HG03108 (cell line): ENCODE data around the gene ANKS1B.
"Not testable (repeated sequence)": the region's sequence is repeated elsewhere in the genome, so short reads cannot be mapped to it uniquely, and the experiment has no call there.

Source experiments
- ATAC-seq: cut with Tn5 transposase; IDR thresholded peaks from one replicate; pipeline ENCODE4 v1.9.1; 2021; ENCODE audit warnings: moderate library complexity; ENCODE audit not compliant: unreplicated experiment

ANKS1B gene

DNA sequence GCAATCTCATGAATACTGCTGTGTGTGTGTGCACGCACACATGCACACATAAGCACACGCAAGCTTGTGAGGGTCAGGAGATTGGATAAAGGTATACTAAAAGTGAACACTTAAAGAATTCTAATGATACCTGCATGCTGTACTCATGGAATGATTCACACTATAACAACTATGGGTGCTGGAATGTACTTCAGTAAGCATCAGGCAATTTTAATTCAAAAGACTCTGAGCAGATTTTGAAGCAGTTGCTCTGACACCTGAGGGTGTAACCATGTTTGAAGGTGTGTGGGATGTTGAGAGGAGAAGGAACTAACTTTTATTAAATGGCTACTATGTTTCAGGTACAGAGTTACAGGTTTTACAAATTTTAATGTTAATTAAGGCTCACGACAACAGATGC lies 275.6 kb downstream of the ANKS1B start:
- no peak for ATAC-seq

DNA sequence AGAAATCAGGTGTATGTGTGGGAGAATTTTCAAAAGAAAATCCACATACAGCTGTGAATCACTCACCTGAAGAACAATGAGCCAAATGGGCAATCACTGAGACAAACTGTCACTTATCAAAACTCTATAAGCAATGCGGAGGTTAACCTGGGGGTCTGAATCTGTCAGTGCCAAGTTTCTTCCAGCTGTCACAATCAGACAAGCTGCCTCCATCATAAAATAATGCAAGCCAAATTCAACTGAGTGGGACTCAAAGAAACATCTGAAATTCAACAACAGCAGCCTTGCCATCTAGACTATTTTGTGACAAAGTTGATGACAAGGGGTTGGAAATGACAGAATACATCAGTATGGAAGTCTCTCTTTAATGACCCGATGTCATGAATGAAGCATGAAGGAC lies 276.9 kb downstream of the ANKS1B start:
- ATAC-seq, result no peak

DNA sequence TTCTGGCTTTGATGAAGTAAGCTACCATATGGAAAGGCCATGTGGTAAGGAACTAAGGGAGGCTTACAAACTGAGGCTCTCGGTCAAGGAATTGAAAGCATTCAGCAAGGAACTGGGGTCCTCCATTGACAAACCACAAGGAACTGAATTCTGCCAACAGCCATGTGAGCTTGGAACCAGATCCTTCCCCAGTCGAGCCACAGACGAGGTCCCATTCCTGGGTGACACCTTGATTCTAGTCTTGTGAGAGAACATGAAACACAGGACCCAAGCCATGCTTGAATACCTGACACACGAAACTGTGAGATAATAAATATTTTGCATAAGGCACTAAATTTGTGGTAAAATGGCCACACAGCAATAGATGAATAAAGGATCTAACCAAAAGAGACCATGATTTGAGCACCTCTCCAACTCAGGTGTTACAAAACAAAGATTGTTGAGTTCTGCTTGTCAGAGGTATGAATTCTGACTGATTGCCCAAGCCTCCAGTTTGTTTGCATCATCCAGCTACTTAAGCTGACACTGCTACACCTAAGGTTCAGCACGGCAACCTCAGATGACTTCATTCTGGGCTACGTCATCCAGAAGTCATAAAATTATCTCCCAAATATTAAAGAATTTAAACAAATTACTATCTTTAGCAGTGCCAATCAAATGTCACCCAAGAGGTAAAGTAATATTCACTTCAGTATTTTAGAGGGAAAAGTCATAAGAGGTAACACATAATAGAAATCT lies 277.8 kb downstream of the ANKS1B start:
- ATAC-seq, result no peak

DNA sequence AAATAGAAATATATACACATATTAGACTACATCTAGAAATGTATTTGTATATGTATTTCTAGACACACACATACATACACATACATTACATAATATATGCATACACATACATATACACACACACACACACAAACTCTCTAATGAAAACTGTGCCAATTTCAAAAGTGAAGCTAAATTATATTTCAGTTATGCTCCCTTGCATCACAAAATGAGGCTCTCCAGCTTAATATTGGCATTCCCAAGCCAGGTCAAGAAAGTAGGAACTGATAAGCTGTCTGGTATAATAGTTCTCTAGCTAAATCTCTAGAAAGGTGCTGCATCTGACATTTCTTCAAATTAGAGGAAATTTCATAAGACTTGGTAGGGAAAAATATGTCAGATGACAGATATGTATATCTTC lies 280.3 kb downstream of the ANKS1B start:
- ATAC-seq, result no peak

DNA sequence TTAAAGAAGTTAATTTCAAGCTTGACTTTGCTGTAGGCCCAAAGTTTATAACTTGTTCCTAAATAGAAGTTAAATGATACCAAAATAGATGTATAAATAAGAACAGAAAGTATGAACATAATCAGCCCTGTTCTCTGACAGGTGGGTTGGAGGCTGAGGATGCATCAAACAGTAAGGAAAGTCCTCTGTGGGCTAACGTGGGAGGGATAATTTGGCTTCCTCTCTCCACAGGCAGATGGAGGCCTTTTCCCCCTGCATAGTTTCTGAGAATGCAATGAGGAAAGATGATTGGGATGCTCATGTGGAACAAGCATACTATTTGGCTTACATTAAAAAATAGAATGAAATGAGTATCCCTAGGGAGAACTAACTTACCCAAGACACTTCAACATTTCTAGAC lies 280.7 kb downstream of the ANKS1B start:
- ATAC-seq, result no peak

DNA sequence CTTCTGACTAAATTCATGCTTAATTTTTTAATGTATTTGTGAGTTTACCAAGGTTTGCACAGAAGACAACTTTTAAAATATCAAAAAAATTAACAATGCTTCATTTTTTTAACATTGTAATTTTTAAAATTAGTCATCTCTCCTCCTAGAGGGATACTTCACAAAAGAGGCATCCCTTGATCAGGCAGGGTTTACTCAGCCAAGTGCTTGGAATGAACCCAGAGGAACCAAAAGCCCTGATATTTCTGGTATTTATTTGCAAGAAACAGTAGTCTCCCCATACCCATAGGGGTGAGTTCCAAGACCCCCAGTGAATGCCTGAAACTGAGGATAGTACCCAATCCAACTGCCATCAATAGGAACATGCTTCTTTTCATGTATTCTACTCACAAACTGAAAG lies 284.7 kb downstream of the ANKS1B start:
- ATAC-seq, result no peak

DNA sequence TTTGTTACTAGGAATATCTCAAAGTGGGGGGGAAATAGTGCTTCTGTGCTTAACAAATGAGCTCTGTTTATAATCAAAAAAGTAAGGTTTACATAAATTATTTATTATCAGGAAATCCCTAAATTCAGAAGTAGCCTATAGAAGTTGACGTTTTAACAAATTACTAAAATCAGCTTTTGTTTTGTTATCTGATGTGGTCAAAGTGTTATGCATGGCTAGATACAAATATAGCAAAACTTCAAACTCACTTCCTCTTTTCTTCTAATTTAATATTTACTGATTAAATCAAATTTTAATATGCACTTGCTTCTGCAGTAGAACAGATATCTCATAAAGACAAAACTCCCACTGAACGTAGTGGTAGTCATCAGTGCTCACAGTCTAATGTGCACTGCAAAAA lies 289.7 kb downstream of the ANKS1B start:
- ATAC-seq, result no peak

DNA sequence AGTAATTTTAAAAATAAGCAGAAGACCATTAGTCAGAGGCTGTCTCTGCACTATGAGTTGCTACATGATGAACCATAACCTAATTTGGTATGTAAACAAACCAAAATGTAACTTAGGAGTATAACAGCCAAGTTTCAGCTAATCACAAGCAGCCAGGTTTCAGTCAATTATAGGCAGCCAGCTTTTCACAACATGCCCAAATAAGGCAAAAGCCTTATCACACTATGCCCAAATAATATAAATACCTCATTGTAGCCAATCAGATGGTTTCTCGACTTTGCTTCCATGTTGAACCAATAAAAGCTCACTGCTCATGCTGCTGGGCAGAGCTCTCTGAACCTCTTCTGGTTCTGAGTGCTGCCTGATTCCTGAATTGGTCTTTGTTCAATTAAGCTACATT lies 298.6 kb downstream of the ANKS1B start:
- no peak for ATAC-seq

DNA sequence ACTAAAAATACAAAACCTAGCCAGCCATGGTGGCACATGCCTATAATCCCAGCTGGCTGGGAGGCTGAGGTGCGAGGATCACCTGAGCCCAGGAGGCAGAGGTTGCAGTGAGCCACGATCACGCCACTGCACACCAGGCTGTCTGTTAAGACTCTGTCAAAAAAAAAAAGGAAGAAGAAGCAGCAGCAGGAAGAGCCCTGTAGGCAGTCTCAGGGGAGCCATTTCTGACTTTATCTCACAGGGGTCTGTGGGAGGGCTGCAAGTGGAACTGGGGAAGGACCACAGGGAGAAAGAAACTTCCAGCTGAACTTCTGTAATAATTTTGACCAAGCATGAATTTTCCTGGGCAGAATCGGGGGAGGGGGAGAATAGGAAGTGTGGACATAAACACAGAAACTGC lies 304.5 kb downstream of the ANKS1B start:
- ATAC-seq, result no peak

DNA sequence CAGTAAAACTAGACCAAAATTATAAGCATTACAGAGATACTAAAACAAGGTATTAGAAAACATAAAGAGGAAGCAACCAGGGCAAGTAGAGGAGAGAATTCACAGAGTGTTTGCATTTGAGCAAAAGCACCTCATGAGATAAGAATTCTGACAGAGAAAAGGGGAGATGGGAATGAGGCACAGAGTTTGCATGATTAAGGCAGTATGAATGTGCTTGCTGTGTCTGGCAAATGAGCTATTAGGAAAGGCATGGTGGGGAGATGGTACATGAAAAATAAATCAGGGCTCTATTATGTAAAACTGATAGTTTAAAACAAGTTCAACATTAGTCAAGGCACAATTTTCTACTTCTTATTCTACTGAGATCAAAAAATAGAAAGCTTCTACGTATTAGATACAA lies 314.1 kb downstream of the ANKS1B start:
- ATAC-seq, result no peak

DNA sequence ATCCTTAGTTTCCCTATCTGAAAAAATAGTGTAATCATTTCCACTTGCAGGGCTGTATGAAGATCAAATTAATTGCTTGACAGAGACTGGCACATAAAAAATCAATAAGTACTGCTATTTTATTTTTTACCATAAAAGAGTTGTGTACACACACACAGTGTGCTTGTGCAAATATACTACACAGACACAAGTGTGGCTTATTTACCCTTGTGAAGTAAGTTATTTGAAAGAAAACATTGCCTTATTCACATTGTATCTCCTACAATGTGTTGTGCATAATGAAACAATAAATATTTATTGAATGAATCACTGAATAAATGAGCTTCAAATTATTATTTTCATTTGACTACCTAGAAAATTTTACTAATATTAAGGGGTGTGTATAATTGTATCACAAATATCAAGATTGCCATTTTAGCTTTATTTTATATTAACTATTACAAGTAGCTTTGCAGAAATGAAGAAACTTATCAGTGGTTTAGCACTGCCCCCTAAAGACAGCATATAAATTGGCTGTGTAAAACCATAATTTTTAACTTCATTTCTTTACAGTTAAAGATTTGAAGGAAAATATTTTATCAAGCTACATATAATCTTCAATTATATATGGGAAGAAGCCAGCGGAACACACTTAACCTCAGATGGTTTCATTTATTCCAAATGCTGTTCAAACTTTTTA lies 325.9 kb downstream of the ANKS1B start:
- ATAC-seq, result no peak

DNA sequence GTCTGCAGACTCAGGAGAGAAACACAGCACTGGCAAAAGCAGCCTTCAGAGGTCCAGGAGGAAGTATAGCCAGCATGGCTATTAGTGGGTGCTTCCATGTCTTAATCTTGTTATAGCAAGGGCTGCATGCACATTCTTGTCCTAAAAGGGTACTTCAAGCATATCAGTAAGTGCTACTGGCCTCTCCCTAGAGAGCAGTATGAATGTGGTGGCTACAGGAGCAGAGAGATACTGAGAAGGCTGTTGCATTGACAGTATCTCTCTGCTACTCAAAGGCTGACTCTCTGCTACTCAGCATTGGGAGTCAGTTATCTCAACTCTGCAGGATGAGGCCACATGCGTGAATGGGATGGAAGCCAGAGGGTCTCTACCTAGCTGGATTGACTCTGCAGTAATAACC lies 335.2 kb downstream of the ANKS1B start:
- no peak for ATAC-seq

DNA sequence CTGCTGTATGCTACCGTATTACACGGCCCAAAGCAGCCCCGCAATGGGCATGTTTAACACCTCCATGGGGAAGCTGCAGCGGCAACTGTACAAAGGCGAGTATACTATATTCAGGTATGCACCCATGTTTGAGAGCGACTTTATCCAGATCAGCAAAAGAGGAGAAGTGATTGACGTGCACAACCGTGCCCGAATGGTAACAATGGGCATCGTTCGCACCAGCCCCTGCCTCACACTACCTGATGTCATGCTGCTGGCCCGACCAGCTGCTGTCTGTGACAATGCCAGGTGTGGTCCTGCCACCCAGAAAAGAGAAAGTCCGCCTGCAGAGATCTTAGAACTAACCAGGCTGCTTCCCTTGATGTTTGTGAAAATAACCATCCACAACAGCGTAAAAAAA lies 336.6 kb downstream of the ANKS1B start:
- ATAC-seq, result no peak

DNA sequence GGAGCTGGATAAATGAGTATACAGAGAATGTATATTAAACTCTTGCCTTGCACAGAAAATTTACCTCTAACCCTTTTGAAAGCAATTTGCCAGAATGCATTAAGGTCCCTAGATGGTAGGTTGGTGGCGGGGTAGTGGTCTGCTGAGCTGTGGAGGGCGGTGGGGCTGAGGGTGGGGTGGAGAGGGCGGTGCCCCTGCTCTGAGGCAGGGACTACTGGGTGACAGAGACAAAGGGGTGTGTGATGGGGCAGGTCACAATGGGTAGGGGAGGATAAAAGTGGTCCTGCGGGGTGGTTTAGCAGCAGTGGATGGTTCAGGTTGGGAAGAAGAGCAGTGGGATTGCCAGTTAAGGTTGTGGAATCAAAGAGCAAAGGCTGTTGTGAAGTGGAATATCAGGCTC lies 337.3 kb downstream of the ANKS1B start, which contains the start of gene GARIN6:
Gene GARIN6, plus strand, starts transcription at position 301 of the 400 bp plus-strand sequence. CDS start 422 bp downstream, outside the sequence.
- ATAC-seq, result no peak

DNA sequence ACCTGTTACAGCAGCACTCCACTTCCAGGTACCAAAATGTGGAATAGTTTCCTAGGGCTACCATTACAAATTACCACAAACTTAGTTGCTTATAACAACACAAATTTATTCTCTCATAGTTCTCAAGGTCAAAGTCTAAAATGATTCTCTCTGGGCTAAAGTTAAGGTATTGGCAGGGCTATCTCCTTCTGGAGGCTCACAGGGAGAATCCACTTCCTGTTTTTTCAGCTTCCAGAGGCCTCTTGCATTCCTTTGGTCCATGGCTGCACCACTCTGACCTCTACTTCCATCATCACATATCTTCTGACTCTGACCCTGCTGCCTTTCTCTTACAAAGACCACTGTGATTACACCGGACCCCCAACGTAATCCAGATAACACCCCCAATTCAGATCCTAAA lies 340.1 kb downstream of the ANKS1B start:
- ATAC-seq, result no peak

DNA sequence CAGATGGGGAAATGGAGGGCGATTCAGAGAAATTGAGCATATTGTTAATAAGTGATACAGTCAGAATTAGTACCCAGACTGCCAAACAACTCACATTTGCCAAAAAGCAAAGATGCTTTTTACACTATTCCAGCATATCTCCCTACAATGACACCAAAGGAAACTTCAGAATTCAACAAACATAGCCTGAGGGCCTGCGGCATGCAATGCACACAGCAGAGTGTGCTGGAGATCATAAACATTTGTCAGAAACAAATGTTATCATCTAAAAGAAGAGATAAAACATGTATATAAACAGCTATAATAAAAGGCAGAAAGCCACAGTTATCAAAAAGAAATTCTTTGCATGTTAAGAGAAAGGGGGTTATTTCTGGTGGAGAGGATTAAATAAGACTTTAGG lies 357.3 kb downstream of the ANKS1B start:
- no peak for ATAC-seq

DNA sequence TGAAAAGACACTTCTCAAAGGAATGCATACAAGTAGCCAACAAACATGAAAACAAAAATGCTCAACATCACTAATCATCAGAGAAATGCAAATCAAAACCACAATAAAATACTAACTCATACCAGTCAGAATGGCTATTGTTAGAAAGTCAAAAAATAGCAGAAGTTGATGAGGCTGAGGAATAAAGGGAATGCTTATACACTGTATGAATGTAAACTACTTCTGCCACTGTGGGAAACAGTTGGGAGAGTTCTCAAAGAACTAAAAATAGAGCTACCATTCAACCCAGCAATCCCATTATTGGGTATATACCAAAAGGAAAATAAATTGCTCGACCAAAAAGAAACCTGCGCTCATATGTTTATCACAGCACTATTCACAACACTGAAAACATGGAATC lies 360.1 kb downstream of the ANKS1B start:
- not testable (repeated sequence) for ATAC-seq

DNA sequence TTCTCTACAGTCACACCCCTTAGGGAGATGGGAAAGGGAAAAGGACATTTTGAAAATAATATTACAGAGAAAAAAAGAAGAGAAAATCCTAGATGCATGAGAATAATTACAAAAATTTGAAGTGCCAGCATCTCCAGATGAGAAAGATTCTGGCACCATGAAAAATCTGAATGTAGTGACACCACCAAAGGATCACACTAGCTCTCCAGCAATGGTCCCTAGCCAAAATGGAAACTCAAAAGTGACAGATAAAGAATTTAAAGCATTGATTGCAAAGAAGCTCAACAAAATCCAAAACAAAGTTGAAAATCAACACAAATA lies 364.6 kb downstream of the ANKS1B start:
- ATAC-seq, result no peak

DNA sequence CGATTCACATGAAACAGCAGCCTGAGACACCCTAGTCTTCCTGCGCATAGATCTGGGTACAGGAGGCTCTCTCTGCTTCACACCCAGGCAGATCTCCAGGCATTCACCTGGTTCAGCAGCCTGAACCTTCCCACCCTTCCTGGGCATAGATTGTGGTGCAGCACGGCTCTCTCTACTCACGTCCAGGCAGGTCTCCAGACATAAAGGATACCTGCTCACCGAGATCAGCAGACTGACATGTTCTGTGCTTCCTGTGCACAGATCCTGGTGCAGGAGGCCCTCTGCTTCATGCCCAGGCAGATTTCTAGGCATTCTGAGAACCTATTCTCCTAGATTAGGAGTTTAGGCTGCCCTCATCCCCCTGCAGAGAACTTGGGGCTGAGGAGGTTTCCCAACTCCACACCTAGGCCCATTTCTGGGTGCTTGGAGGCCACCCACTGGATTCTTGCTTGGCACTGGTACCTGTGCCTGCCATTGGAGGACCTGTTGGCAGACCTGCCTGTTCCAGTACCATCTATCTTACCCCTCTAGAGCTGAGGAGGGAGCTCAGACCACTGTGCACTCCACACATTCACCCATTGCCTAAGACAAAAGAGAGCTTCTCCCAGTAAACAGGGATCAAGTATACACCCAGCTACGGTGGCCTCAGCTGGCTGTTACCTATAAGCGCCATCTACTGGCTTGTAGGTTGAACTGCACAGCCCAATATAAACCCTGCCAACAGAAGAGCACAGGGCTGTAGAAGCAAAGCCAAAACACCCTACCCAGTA lies 365.2 kb downstream of the ANKS1B start:
- ATAC-seq, result peak; percentile 83

DNA sequence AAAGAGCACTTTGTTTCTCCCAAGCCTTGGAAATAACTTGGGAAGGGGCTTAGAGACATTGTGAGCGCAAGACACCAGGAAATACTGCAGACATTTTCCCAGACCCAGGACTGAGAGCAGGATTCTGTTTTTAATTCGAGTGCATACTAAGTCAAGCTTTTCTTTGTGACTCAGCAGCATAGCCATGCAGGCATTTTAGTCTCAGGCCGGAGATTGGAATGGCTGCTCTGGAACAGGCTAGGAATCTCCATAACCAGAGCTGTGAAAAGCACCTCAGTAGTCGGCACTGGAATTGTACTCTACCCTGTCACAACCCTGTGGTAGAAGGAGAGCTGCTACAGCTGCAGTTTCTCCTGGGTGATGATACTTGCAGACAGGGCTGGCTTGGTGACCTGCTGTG lies 366.1 kb downstream of the ANKS1B start:
- ATAC-seq, result no peak

DNA sequence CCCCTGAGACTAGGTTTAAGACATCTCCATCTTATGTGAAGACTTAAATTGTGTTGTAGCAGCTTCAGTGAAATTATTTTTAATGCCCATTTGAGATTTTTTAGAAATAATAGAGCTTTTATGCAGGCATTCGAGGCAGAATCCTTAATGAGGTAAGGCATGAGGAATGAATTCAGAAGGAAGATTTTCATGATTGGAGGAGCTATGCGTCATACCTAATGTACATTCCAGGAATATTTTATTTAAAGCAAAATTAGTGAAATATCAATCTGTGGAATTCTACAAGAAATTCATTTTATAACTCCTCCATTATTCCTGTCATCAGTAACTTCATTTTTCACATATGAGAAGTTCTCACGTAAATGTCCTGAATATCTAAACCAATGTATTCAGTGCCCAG lies 373.1 kb downstream of the ANKS1B start:
- ATAC-seq, result no peak

DNA sequence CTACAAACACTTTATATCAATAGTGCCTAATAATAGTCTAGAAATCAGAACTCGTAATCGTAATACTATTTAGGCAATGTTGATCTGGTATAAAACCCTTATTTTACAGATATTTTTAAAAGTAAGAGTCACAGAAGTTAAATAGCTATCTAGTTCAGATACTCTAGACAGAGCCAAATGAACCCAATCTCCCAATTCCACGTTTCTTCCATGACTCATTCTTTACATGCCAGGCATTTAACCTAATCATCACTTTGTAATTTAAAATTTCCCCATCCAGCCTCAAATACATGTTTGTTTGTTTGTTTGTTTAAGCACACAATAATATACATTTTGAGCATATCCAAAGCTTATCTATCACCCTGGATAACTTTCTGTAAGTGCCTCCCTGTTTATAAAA lies 373.6 kb downstream of the ANKS1B start:
- ATAC-seq, result no peak
